NCI-H2171 (cell line): Measurements from ENCODE around the gene CIZ1.

Source experiments
- DNase-seq: peaks from one replicate; lab custom pipeline; 2025; lab: John Stamatoyannopoulos, UW

The CIZ1 gene

GRCh38 chr9:128213746-128214497, 22.6 kb upstream of the CIZ1 start:
- DNase-seq, result no peak

DNA sequence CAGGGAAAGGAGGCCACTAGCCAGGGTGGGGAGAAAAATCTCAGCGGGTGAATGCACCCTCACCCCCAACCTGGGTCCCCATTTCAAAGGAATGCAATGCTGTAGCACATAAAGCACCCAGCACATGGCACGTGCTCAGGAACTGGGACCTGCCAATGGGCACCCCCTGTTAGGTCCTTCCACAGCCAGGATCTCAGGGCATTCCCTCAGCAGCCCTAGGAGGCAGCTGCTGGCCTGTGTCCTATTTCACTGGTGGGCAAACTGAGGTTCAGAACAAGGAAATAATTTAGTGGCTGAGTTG, 20.6 kb upstream of the CIZ1 start:
- no peak for DNase-seq

GRCh38 chr9:128211186-128211980, 20.0 kb upstream of the CIZ1 start:
- DNase-seq, result peak; percentile 72

GRCh38 chr9:128208946-128209669, 17.7 kb upstream of the CIZ1 start:
- no peak for DNase-seq

- DNase-seq, result no peak
Measured at GRCh38 chr9:128208386-128208785, 17.0 kb upstream of the CIZ1 start.

DNA sequence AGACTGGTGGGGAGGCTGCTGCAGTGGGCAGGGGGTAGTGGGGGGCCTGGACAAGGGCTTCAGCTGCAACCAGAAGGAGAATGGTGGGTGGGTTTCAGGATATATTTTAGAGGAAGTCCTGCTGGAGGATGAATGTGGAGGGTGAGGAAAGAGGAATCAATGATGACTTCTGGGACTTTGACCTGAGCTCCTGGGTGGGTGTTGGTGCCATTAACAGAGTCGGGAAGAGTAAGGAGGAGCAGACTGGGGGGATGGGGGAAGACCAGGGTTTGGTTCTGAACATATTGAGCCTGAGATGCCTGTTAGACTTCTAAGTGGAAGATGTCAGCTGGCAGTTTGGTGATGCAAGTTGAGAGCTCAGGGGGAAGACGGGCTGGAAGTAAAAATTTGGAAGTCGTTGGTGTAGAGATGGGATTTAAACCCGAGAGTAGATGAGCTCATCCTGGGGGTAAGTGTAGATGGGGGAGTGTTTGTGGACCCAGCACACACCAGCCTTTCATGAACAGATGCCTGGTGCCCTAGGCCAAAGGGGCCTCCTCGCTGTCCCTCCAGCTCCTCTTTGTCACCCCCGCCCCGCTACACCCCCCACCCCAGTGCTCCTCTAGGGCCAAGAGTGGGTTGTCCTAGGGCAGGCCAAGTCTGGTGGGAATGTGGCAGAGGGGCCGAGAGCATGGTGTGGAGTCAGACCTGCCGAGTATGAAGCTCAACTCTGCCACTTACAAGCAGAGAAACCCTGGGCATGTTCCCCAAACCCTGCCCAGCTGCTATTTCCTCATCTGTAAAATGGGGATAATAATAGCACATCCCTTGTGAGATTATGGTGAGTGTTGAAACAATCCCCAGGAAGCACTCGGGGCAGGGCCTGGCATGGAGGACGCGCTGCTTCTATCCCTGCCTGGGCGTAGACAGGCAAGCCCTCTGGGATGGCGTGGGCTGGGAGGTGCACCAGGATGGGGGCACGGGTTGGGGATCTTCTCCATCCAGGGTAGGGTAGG, 15.8 kb upstream of the CIZ1 start:
- no peak for DNase-seq

- DNase-seq, result no peak
Measured at GRCh38 chr9:128206484-128206883, 15.1 kb upstream of the CIZ1 start.

- DNase-seq, result no peak
Measured at GRCh38 chr9:128205296-128205944, 14.0 kb upstream of the CIZ1 start.

GRCh38 chr9:128204858-128205257, 13.5 kb upstream of the CIZ1 start:
- DNase-seq, result no peak

DNA sequence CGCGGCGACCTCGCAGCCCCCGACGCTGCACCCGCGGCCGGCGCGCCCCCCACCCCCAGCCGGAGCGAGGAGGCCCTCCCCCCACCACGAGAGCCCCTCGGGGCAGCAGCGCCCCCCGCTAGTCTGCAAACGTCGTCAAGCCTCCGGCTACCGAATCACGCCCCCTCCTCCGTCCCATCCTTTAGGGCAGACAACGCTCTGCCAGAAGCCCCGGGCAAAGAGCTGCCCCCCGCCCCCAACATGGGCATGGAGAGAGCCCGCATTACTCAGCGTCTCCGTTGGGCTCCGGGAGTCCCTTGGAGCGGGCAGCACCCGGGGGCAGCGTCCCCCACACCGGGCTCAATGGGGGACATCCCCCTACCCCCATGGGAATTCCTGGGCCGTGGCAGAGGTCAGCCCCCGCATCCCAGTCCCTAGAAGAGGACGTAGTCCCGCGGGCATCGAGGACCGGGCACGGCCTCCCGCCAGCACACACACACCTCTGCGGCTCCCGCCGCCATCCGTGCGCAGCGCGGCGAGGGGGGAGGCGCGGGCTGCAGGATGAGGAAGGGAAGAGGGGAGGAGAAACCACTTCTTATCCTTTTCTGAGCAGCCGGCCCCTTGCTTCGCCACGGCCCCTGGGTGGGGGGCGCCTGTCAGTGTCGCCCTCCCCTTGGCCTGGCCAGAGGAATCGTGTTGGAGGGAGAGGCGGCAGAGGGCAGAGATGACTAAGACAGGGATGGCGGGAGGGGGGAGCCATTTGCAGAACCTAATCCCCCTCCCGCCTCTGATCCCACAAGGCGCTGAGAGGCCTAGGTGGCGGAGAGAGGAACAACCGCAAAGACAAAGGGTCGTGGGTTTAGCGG, 12.6 kb upstream of the CIZ1 start:
- peak; percentile 74 for DNase-seq

- DNase-seq, result peak; percentile 84
Measured at GRCh38 chr9:128203024-128203706, 11.8 kb upstream of the CIZ1 start, which contains the start of gene DNM1. TSS of gene DNM1 (plus strand) at chr9:128203379. CDS start at chr9:128203471, 92 bp downstream.

DNA sequence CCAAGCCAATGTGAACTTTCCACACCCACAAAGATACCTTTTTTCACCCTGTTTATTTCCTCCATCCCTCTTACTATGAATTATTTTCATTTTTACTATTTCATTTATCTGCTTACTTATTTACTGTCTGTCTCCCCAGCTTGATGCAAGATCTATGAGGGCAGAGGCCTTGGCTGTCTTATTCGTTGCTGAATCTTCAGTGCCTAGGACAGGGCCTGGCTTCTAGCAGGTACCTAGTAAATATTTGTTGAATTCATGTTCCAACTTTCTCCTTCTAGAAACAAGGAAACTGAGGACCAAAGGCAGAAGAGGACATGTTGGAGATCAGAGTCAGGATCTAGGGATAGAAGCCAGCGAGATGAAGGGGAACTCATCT, 11.3 kb upstream of the CIZ1 start:
- DNase-seq, result no peak

GRCh38 chr9:128201441-128202369, 10.3 kb upstream of the CIZ1 start:
- DNase-seq, result no peak

DNA sequence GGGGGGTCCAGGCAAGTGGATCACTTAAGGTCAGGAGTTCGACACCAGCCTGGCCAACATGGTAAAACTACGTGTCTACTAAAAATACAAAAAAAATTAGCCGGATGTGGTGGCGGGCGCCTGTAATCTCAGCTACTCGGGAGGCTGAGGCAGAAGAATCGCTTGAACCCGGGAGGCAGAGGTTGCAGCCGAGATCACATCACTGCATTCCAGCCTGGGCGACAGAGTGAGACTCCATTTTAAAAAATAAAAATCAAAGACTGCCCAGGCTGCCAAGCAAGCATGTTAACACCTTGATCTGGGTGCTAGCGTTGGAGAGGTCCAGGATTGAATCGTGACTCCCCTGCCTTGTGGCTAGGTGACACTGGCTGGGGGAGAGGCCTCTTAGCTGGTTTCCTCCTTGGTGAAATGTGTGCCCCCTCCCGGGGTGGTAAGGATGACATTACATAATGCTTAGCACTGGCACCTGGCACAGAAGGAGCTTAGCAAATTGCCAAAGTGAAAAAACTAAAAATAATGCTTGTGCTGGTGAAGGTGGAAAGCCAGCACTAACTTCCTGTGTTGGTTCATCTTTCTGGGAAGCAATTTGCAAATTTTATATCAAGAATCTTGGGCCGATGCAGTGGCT, 2.2 kb upstream of the CIZ1 start:
- DNase-seq, result no peak

DNA sequence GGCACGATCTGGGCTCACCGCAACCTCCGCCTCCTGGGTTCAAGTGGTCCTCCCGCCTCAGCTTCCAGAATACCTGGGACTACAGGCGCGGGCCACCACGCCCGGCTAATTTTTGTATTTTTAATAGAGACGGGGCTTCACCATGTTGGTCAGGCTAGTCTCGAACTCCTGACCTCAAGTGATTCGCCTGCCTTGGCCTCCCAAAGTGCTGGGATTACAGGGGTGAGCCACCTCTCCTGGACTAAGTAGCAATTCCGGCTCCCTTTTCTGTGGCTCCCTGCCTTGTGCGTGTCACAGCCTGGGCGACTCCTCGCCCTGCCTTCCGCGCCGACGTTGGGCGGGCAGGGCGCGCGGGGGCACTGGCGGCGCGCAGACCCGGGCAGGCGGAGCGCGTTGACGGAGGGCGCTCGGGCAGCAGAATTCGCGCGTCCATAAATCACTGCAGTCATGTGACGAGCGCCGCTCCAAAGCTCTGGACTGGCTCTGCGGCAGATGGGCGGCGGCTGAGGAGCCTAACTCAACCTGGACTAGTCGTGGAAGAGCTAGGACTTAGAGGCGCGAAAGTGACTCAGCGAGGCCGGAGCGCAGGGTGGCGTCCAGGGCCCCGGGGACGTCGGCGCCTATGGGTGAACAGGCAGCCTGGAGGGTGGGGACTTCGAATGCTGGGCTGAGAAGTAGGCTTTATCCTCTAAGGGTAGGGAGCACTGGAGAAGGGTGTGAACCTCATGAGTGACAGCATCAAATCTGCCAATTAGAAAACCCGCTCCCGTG, 1.4 kb upstream of the CIZ1 start:
- DNase-seq, result peak; percentile 76

DNA sequence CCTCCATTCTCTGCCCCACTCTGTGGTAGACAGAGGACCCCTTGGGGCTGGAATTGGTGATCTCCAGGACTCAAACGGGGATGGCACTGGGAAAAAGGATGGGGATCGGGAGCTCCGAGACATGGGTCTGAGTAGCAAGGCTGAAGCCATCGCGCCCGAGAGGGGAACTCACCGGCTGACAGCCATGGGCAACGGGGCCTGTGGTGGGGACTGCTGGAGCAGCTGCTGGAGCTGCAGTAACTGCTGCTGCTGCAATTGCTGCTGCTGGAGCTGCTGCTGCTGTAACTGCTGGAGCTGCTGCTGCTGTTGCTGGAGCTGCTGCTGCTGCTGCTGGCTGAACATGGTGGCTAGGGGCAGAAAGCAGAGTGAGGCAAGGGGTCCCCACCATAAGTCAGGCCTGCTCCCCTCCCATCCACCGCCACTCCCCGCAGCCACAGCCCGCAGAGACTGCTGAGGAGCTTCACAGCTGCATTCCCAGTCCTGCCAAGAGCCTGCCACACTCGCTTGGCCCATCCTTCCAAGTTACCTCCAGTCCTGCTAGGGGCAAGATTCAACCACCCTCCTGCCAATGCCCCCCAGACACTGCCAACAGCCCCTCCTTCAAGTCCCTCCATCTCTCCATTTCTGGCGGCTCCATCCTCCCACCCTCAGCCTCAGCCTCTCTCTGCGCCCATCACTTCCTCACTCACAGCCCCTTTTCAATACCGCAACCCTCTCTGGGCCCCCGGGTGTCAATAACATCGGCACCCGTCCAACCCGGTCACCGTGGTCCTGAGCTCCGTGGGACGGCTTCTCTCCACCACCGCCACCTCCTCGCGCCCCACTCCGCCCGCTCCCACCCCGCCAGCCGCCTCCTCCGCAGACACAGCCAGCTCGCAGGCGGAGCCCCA, 611 bp downstream of the CIZ1 start:
- DNase-seq, result no peak
